GM23338 (cell line): ENCODE measurements around the gene R3HDM2.

Source experiments
- CREB1 ChIP-seq: fragments of 250-450 bp; sonication (Bioruptor Pico); IDR thresholded peaks from 2 replicates; pipeline ENCODE4 v1.5.0; 2020; ENCODE audit warnings: low read depth, mild to moderate bottlenecking, moderate library complexity
- EZH2 ChIP-seq: fragments of 200-600 bp; sonication (generic); IDR thresholded peaks from one replicate; pipeline ENCODE4 v1.8.0; 2017; ENCODE audit warnings: antibody characterized with exemption, mild to moderate bottlenecking, low read depth; ENCODE audit not compliant: unreplicated experiment
- EZH2phosphoT487 ChIP-seq: fragments of 200-600 bp; sonication (generic); IDR thresholded peaks from one replicate; pipeline ENCODE4 v1.8.1; 2018; ENCODE audit warnings: antibody characterized with exemption; ENCODE audit not compliant: unreplicated experiment
- JUNB ChIP-seq: IDR thresholded peaks from one replicate; pipeline ENCODE4 v1.6.1; 2016; ENCODE audit warnings: antibody characterized with exemption; ENCODE audit not compliant: unreplicated experiment
- NANOG ChIP-seq: IDR thresholded peaks from 2 replicates; pipeline ENCODE4 v1.6.1; 2016; ENCODE audit warnings: antibody characterized with exemption, borderline replicate concordance
- POLR2AphosphoS5 ChIP-seq: IDR thresholded peaks from 2 replicates; pipeline ENCODE4 v1.6.1; 2016; ENCODE audit warnings: antibody characterized with exemption, low read depth
- STAT1 ChIP-seq: IDR thresholded peaks from one replicate; pipeline ENCODE4 v1.6.1; 2016; ENCODE audit warnings: antibody characterized with exemption; ENCODE audit not compliant: unreplicated experiment
- ZNF114 ChIP-seq: fragments of 250-450 bp; sonication (Bioruptor Pico); IDR thresholded peaks from 2 replicates; pipeline ENCODE4 v1.5.0; 2020; ENCODE audit warnings: mild to moderate bottlenecking, moderate library complexity
- TF ChIP-seq, protein P1 (sequence below), 2 experiments: fragments of 200-600 bp in 1 of 2; sonication (generic) in 1 of 2; conservative IDR thresholded peaks; 2 replicates each; pipeline versions ENCODE4 v1.5.1 to v1.6.1; 2016 to 2017; ENCODE audit warnings: antibody characterized with exemption in 2 of 2, low read depth in 2 of 2, mild to moderate bottlenecking in 2 of 2, moderate library complexity in 1 of 2
- TF ChIP-seq, protein P2 (sequence below): fragments of 250-450 bp; sonication (Bioruptor Pico); IDR thresholded peaks from 2 replicates; pipeline ENCODE4 v1.5.0; 2020; ENCODE audit warnings: mild to moderate bottlenecking, moderate library complexity
- TF ChIP-seq, protein P3 (sequence below): IDR thresholded peaks from 2 replicates; pipeline ENCODE4 v1.6.1; 2016; ENCODE audit warnings: antibody characterized with exemption
- TF ChIP-seq, protein P4 (sequence below): IDR thresholded peaks from one replicate; pipeline ENCODE4 v1.6.1; 2018; ENCODE audit warnings: antibody characterized with exemption; ENCODE audit not compliant: unreplicated experiment

DNA sequence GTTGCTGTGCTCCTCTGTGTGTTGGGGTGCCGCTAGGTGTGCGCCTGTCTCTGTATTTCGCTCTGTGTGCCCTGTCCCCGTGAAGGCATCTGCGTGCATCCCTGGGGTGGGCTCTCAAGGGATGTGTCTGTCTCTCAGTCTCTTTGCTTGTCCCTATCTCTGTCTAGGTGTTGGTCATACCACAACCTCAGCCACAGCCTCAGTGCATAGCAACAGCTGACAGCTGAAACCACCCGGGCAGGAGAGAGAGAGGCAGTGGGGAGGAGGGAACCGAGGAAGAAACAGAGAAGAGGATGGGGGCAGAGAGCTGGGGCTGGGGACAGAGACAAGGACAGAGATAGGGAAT lies 215.2 kb downstream of the R3HDM2 start:
- TF ChIP-seq, protein P1, sequence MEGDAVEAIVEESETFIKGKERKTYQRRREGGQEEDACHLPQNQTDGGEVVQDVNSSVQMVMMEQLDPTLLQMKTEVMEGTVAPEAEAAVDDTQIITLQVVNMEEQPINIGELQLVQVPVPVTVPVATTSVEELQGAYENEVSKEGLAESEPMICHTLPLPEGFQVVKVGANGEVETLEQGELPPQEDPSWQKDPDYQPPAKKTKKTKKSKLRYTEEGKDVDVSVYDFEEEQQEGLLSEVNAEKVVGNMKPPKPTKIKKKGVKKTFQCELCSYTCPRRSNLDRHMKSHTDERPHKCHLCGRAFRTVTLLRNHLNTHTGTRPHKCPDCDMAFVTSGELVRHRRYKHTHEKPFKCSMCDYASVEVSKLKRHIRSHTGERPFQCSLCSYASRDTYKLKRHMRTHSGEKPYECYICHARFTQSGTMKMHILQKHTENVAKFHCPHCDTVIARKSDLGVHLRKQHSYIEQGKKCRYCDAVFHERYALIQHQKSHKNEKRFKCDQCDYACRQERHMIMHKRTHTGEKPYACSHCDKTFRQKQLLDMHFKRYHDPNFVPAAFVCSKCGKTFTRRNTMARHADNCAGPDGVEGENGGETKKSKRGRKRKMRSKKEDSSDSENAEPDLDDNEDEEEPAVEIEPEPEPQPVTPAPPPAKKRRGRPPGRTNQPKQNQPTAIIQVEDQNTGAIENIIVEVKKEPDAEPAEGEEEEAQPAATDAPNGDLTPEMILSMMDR (conservative IDR thresholded peaks at IDR 0.05; ENCODE audit: low read depth in 2 of 2): no peak
- TF ChIP-seq EZH2phosphoT487 (no peak), POLR2AphosphoS5 (no peak), EZH2 (peak; percentile 78), CREB1 (CRISPR knock-in tag) (no peak), JUNB (no peak), ZNF114 (CRISPR knock-in tag) (no peak), NANOG (no peak), STAT1 (no peak)
- TF ChIP-seq, protein P2, sequence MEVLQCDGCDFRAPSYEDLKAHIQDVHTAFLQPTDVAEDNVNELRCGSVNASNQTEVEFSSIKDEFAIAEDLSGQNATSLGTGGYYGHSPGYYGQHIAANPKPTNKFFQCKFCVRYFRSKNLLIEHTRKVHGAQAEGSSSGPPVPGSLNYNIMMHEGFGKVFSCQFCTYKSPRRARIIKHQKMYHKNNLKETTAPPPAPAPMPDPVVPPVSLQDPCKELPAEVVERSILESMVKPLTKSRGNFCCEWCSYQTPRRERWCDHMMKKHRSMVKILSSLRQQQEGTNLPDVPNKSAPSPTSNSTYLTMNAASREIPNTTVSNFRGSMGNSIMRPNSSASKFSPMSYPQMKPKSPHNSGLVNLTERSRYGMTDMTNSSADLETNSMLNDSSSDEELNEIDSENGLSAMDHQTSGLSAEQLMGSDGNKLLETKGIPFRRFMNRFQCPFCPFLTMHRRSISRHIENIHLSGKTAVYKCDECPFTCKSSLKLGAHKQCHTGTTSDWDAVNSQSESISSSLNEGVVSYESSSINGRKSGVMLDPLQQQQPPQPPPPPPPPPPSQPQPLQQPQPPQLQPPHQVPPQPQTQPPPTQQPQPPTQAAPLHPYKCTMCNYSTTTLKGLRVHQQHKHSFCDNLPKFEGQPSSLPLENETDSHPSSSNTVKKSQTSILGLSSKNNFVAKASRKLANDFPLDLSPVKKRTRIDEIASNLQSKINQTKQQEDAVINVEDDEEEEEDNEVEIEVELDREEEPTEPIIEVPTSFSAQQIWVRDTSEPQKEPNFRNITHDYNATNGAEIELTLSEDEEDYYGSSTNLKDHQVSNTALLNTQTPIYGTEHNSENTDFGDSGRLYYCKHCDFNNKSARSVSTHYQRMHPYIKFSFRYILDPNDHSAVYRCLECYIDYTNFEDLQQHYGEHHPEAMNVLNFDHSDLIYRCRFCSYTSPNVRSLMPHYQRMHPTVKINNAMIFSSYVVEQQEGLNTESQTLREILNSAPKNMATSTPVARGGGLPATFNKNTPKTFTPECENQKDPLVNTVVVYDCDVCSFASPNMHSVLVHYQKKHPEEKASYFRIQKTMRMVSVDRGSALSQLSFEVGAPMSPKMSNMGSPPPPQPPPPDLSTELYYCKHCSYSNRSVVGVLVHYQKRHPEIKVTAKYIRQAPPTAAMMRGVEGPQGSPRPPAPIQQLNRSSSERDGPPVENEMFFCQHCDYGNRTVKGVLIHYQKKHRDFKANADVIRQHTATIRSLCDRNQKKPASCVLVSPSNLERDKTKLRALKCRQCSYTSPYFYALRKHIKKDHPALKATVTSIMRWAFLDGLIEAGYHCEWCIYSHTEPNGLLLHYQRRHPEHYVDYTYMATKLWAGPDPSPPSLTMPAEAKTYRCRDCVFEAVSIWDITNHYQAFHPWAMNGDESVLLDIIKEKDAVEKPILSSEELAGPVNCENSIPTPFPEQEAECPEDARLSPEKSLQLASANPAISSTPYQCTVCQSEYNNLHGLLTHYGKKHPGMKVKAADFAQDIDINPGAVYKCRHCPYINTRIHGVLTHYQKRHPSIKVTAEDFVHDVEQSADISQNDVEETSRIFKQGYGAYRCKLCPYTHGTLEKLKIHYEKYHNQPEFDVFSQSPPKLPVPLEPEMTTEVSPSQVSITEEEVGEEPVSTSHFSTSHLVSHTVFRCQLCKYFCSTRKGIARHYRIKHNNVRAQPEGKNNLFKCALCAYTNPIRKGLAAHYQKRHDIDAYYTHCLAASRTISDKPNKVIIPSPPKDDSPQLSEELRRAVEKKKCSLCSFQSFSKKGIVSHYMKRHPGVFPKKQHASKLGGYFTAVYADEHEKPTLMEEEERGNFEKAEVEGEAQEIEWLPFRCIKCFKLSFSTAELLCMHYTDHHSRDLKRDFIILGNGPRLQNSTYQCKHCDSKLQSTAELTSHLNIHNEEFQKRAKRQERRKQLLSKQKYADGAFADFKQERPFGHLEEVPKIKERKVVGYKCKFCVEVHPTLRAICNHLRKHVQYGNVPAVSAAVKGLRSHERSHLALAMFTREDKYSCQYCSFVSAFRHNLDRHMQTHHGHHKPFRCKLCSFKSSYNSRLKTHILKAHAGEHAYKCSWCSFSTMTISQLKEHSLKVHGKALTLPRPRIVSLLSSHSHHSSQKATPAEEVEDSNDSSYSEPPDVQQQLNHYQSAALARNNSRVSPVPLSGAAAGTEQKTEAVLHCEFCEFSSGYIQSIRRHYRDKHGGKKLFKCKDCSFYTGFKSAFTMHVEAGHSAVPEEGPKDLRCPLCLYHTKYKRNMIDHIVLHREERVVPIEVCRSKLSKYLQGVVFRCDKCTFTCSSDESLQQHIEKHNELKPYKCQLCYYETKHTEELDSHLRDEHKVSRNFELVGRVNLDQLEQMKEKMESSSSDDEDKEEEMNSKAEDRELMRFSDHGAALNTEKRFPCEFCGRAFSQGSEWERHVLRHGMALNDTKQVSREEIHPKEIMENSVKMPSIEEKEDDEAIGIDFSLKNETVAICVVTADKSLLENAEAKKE (CRISPR knock-in tag): no peak
- TF ChIP-seq, protein P3, sequence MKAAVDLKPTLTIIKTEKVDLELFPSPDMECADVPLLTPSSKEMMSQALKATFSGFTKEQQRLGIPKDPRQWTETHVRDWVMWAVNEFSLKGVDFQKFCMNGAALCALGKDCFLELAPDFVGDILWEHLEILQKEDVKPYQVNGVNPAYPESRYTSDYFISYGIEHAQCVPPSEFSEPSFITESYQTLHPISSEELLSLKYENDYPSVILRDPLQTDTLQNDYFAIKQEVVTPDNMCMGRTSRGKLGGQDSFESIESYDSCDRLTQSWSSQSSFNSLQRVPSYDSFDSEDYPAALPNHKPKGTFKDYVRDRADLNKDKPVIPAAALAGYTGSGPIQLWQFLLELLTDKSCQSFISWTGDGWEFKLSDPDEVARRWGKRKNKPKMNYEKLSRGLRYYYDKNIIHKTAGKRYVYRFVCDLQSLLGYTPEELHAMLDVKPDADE: no peak
- TF ChIP-seq, protein P4, sequence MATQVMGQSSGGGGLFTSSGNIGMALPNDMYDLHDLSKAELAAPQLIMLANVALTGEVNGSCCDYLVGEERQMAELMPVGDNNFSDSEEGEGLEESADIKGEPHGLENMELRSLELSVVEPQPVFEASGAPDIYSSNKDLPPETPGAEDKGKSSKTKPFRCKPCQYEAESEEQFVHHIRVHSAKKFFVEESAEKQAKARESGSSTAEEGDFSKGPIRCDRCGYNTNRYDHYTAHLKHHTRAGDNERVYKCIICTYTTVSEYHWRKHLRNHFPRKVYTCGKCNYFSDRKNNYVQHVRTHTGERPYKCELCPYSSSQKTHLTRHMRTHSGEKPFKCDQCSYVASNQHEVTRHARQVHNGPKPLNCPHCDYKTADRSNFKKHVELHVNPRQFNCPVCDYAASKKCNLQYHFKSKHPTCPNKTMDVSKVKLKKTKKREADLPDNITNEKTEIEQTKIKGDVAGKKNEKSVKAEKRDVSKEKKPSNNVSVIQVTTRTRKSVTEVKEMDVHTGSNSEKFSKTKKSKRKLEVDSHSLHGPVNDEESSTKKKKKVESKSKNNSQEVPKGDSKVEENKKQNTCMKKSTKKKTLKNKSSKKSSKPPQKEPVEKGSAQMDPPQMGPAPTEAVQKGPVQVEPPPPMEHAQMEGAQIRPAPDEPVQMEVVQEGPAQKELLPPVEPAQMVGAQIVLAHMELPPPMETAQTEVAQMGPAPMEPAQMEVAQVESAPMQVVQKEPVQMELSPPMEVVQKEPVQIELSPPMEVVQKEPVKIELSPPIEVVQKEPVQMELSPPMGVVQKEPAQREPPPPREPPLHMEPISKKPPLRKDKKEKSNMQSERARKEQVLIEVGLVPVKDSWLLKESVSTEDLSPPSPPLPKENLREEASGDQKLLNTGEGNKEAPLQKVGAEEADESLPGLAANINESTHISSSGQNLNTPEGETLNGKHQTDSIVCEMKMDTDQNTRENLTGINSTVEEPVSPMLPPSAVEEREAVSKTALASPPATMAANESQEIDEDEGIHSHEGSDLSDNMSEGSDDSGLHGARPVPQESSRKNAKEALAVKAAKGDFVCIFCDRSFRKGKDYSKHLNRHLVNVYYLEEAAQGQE: no peak
